HepG2 (cell line): ENCODE data around the gene JPH3. TPM values are rescaled to one million over a fixed set of nuclear protein-coding genes. Genes with fewer than 3 reads are reported as not detected.
A peak's percentile ranks its signal among the peaks of the same experiment; 100 is the strongest.

Source experiments
- BORCS8-MEF2B ChIP-seq: sonication (generic); formaldehyde crosslinking; IDR thresholded peaks from 2 replicates; pipeline ENCODE4 v1.8.0; 2022; ENCODE audit warnings: mild to moderate bottlenecking, missing genetic modification reagents
- DNMT1 ChIP-seq: sonication (generic); formaldehyde crosslinking; IDR thresholded peaks from 2 replicates; pipeline ENCODE4 v1.5.1; 2020; ENCODE audit warnings: mild to moderate bottlenecking, missing genetic modification reagents
- EHMT2 ChIP-seq: fragments of 200-600 bp; sonication (generic); IDR thresholded peaks from 2 replicates; pipeline ENCODE4 v1.7.0; 2017; ENCODE audit warnings: antibody characterized with exemption, low read depth, low read length, borderline replicate concordance
- ELF3 ChIP-seq: IDR thresholded peaks from 2 replicates; pipeline ENCODE4 v1.6.1; 2016; ENCODE audit warnings: missing genetic modification reagents, missing compliant biosample characterization
- ERF ChIP-seq: IDR thresholded peaks from 2 replicates; pipeline ENCODE4 v1.6.1; 2018; ENCODE audit warnings: missing biosample characterization, missing genetic modification reagents
- ETV5 ChIP-seq: IDR thresholded peaks from 2 replicates; pipeline ENCODE4 v1.6.1; 2018; ENCODE audit warnings: missing biosample characterization, missing genetic modification reagents, inconsistent platforms, borderline replicate concordance
- FOXO1 ChIP-seq: sonication (generic); formaldehyde crosslinking; IDR thresholded peaks from 2 replicates; pipeline ENCODE4 v1.4.0; 2020; ENCODE audit warnings: missing genetic modification reagents
- IKZF5 ChIP-seq: IDR thresholded peaks from 2 replicates; pipeline ENCODE4 v1.6.1; 2018; ENCODE audit warnings: missing genetic modification reagents, mild to moderate bottlenecking, missing compliant biosample characterization
- MIXL1 ChIP-seq: IDR thresholded peaks from 2 replicates; pipeline ENCODE4 v1.6.1; 2016
- MYPOP ChIP-seq: sonication (generic); formaldehyde crosslinking; IDR thresholded peaks from 2 replicates; pipeline ENCODE4 v1.8.1; 2023; ENCODE audit warnings: mild to moderate bottlenecking, moderate library complexity, missing genetic modification reagents
- NFYB ChIP-seq: sonication (generic); formaldehyde crosslinking; IDR thresholded peaks from 2 replicates; pipeline ENCODE4 v1.4.0; 2020; ENCODE audit warnings: missing genetic modification reagents
- PATZ1 ChIP-seq: sonication (generic); formaldehyde crosslinking; IDR thresholded peaks from 2 replicates; pipeline ENCODE4 v1.4.0; 2020; ENCODE audit warnings: missing genetic modification reagents
- RFX5 ChIP-seq: IDR thresholded peaks from 2 replicates; pipeline ENCODE4 v1.6.1; 2011; ENCODE audit warnings: low read depth, low read length, improper control_type of control experiment
- SALL1 ChIP-seq: sonication (generic); formaldehyde crosslinking; IDR thresholded peaks from 2 replicates; pipeline ENCODE4 v1.8.0; 2022; ENCODE audit warnings: mild to moderate bottlenecking, missing genetic modification reagents
- SNAPC4 ChIP-seq: sonication (generic); formaldehyde crosslinking; IDR thresholded peaks from 2 replicates; pipeline ENCODE4 v1.4.0; 2020; ENCODE audit warnings: mild to moderate bottlenecking, missing genetic modification reagents
- TEAD2 ChIP-seq: sonication (generic); formaldehyde crosslinking; IDR thresholded peaks from 2 replicates; pipeline ENCODE4 v1.9.0; 2021; ENCODE audit warnings: missing genetic modification reagents
- ZBTB20 ChIP-seq: sonication (generic); formaldehyde crosslinking; IDR thresholded peaks from 2 replicates; pipeline ENCODE4 v1.8.1; 2023; ENCODE audit warnings: missing genetic modification reagents, low read depth, mild to moderate bottlenecking, borderline replicate concordance
- ZNF256 ChIP-seq: sonication (generic); formaldehyde crosslinking; conservative IDR thresholded peaks from 2 replicates; pipeline ENCODE4 v1.4.0; 2020; ENCODE audit warnings: missing genetic modification reagents
- ZNF367 ChIP-seq: sonication (generic); formaldehyde crosslinking; IDR thresholded peaks from 2 replicates; pipeline ENCODE4 v1.4.0; 2020; ENCODE audit warnings: missing genetic modification reagents, borderline replicate concordance
- ZNF607 ChIP-seq: sonication (generic); formaldehyde crosslinking; IDR thresholded peaks from 2 replicates; pipeline ENCODE4 v1.5.1; 2020; ENCODE audit warnings: missing genetic modification reagents, mild to moderate bottlenecking, borderline replicate concordance
- ZNF720 ChIP-seq: sonication (generic); formaldehyde crosslinking; IDR thresholded peaks from 2 replicates; pipeline ENCODE4 v1.4.0; 2020; ENCODE audit warnings: missing genetic modification reagents
- ZSCAN25 ChIP-seq: sonication (generic); formaldehyde crosslinking; IDR thresholded peaks from 2 replicates; pipeline ENCODE4 v1.8.0; 2022; ENCODE audit warnings: mild to moderate bottlenecking, missing genetic modification reagents
- ZSCAN9 ChIP-seq: IDR thresholded peaks from 2 replicates; pipeline ENCODE4 v1.6.1; 2016; ENCODE audit warnings: borderline replicate concordance
- polyA plus RNA-seq, 8 experiments: library from polyadenylated mRNA; depleted of rRNA in 3 of 8; stranded (reverse) in 7 of 8; unstranded in 1 of 8; fragments of >200 nt; fragmentation: Illumina TruSeq in 4 of 8; extraction: Trizol in 4 of 8; gene quantifications; 2 replicates each; pipeline versions ENCODE4 v1.2.1 to v1.2.3, GENCODE V29; 2011 to 2016; ENCODE audit warnings: low read depth in 4 of 8, missing spikeins in 1 of 8, mixed read lengths in 1 of 8; ENCODE audit not compliant: insufficient read depth in 1 of 8
- total RNA-seq, 5 experiments: library from RNA; depleted of rRNA; stranded (reverse); fragments of >200 nt; fragmentation: Illumina TruSeq; extraction: Trizol; gene quantifications; 2 replicates each; pipeline ENCODE4 v1.2.3, GENCODE V29; 2016; ENCODE audit warnings: low read depth in 1 of 5

The JPH3 gene
- total and polyA plus RNA-seq, 2 of the 13 experiments (the other 11 are each of a cell fraction or from before 2014, with no cell fraction given) = not detected

GRCh38 chr16:87661561-87661960 lies 59.3 kb downstream of the JPH3 start (continued):
- TF ChIP-seq SNAPC4 (CRISPR knock-in tag) = no peak
- peak; percentile 91 for TF ChIP-seq ZSCAN9 (CRISPR knock-in tag)
- TF ChIP-seq ERF (CRISPR knock-in tag) = peak; percentile 85
- 0 out of 2 replicates have a peak, but pooled peaks have one; percentile 58 for TF ChIP-seq ZNF607 (CRISPR knock-in tag)
- peak; percentile 84 for TF ChIP-seq SALL1 (CRISPR knock-in tag)
- peak; percentile 47; the same call in 1 of the 2 replicates for TF ChIP-seq ELF3 (CRISPR knock-in tag)
- TF ChIP-seq ZNF256 (CRISPR knock-in tag) = peak; percentile 87; the same call in 1 of the 2 replicates
- TF ChIP-seq DNMT1 = no peak
- TF ChIP-seq PATZ1 (CRISPR knock-in tag) = peak; percentile 41; the same call in 1 of the 2 replicates
- peak; percentile 97 for TF ChIP-seq EHMT2
- TF ChIP-seq RFX5 = no peak
- peak; percentile 35; the same call in 1 of the 2 replicates for TF ChIP-seq ZNF367 (CRISPR knock-in tag)
- TF ChIP-seq BORCS8-MEF2B (CRISPR knock-in tag) = peak; percentile 62; the same call in 1 of the 2 replicates
- TF ChIP-seq FOXO1 (CRISPR knock-in tag) = peak; percentile 38; the same call in 1 of the 2 replicates
- 0 out of 2 replicates have a peak, but pooled peaks have one; percentile 40 for TF ChIP-seq TEAD2
- TF ChIP-seq ZBTB20 (CRISPR knock-in tag) = peak; percentile 37; the same call in 1 of the 2 replicates
- peak; percentile 68; the same call in 1 of the 2 replicates for TF ChIP-seq MIXL1 (CRISPR knock-in tag)
- TF ChIP-seq IKZF5 (CRISPR knock-in tag) = peak; percentile 73
- TF ChIP-seq NFYB = no peak
- 0 out of 2 replicates have a peak, but pooled peaks have one; percentile 24 for TF ChIP-seq ETV5 (CRISPR knock-in tag)
- TF ChIP-seq ZNF720 (CRISPR knock-in tag) = 0 out of 2 replicates have a peak, but pooled peaks have one; percentile 51
- no peak for TF ChIP-seq ZSCAN25
- 0 out of 2 replicates have a peak, but pooled peaks have one; percentile 52 for TF ChIP-seq MYPOP (CRISPR knock-in tag)
